Endothelial cell (in vitro differentiated cells): Measurements from ENCODE around the gene SFMBT2. TPM values are rescaled to one million over a fixed set of nuclear protein-coding genes. Genes with fewer than 3 reads are reported as not detected.

ENCODE experiments used
- DNase-seq: peaks from one replicate; pipeline ENCODE4 v3.0.0; 2021; ENCODE audit warnings: low spot score
- H3K27ac Mint-ChIP-seq: one replicate; pipeline ENCODE4 v1.8.0; 2021; ENCODE audit warnings: mixed read lengths, inconsistent platforms; ENCODE audit not compliant: unreplicated experiment
- H3K27me3 Mint-ChIP-seq: one replicate; pipeline ENCODE4 v1.8.0; 2021; ENCODE audit warnings: mild to moderate bottlenecking, moderate library complexity, mixed read lengths, inconsistent platforms; ENCODE audit not compliant: unreplicated experiment
- H3K36me3 Mint-ChIP-seq: one replicate; pipeline ENCODE4 v1.8.0; 2021; ENCODE audit warnings: mild to moderate bottlenecking, low read depth, mixed read lengths, inconsistent platforms; ENCODE audit not compliant: unreplicated experiment
- H3K4me1 Mint-ChIP-seq: one replicate; pipeline ENCODE4 v1.8.0; 2021; ENCODE audit warnings: mild to moderate bottlenecking, mixed read lengths, inconsistent platforms; ENCODE audit not compliant: unreplicated experiment
- H3K4me3 Mint-ChIP-seq: one replicate; pipeline ENCODE4 v1.8.0; 2021; ENCODE audit warnings: mild to moderate bottlenecking, mixed read lengths, inconsistent platforms; ENCODE audit not compliant: unreplicated experiment
- H3K9me3 Mint-ChIP-seq: one replicate; pipeline ENCODE4 v1.8.0; 2021; ENCODE audit warnings: mixed read lengths, inconsistent platforms; ENCODE audit not compliant: unreplicated experiment
- total RNA-seq: library from RNA; stranded (reverse); fragmentation: NEBNext Ultra II Directional; extraction: Animal tissue kit (Norgen Biotek cat#: 25700); gene quantifications from one replicate; pipeline ENCODE4 v1.2.1, GENCODE V29; 2021; ENCODE audit not compliant: unreplicated experiment
- TF ChIP-seq, protein P1 (sequence below): fragments of 200-600 bp; sonication (generic); IDR thresholded peaks from one replicate; pipeline ENCODE4 v1.5.0; 2021; ENCODE audit warnings: antibody characterized with exemption; ENCODE audit not compliant: unreplicated experiment

The SFMBT2 gene
- total RNA-seq, 1 donor from 2014 or later: 16.0 TPM

DNA sequence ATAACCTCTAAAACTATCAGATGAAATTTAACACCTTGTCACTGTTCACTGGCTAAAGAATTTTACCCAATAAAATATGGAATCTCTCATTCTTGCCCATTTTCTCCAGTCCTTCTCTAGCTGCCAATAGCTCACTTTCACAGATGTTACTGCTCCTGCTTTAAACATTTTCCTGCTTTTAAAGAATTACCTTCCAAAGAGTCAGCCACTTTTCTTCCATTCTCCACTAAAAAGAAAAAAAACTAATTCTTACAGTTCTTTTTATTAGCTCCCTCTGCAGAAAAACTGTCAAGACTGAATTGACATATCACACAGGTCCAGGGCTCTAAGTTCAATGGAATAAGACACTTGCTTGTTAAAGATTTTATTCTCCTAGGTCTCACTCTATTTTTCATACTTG is 114.8 kb downstream of the SFMBT2 start:
- no peak overlapping the region for H3K27ac Mint-ChIP-seq
- TF ChIP-seq, protein P1, sequence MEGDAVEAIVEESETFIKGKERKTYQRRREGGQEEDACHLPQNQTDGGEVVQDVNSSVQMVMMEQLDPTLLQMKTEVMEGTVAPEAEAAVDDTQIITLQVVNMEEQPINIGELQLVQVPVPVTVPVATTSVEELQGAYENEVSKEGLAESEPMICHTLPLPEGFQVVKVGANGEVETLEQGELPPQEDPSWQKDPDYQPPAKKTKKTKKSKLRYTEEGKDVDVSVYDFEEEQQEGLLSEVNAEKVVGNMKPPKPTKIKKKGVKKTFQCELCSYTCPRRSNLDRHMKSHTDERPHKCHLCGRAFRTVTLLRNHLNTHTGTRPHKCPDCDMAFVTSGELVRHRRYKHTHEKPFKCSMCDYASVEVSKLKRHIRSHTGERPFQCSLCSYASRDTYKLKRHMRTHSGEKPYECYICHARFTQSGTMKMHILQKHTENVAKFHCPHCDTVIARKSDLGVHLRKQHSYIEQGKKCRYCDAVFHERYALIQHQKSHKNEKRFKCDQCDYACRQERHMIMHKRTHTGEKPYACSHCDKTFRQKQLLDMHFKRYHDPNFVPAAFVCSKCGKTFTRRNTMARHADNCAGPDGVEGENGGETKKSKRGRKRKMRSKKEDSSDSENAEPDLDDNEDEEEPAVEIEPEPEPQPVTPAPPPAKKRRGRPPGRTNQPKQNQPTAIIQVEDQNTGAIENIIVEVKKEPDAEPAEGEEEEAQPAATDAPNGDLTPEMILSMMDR: no peak
- peaks cover 14% of the 10 kb centered on the region for H3K4me1 Mint-ChIP-seq
- H3K4me3 Mint-ChIP-seq: no peak overlapping the region
- H3K27me3 Mint-ChIP-seq: peaks cover 2% of the 10 kb centered on the region
- H3K36me3 Mint-ChIP-seq: peaks cover 15% of the 10 kb centered on the region
- no peak for DNase-seq
- no peaks in the 10 kb centered on the region for H3K9me3 Mint-ChIP-seq

DNA sequence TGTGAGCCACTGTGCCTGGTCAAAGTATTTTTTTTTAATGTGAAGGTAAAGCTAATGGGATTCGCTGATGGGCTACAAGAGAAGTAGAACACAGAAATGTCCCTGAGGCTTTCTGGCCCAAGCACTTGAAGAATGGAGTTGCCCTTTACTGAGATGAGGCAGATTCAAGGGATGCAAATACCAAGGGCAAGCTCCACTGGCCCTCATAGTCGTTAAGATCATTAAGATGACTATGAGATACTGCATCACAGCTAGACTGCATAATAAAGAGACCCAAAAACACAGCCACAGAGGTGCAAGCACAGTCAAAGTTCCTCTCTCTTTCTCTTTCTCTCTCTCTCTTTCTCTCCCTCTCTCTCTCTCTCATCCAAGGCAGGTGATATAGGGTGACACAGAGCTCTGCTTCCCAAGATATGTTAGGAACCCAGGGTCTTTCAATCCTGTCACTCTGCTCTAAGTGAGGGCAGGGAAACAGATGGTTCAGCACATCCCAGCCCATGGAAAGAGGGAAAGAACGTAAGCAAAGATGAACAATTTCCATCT is 117.4 kb downstream of the SFMBT2 start:
- Mint-ChIP-seq H3K27ac (no peak overlapping the region), H3K27me3 (no peaks in the 10 kb centered on the region), H3K36me3 (peaks cover 15% of the 10 kb centered on the region), H3K4me3 (no peak overlapping the region), H3K4me1 (peaks cover 14% of the 10 kb centered on the region), H3K9me3 (no peaks in the 10 kb centered on the region)
- TF ChIP-seq, protein P1: no peak
- no peak for DNase-seq

DNA sequence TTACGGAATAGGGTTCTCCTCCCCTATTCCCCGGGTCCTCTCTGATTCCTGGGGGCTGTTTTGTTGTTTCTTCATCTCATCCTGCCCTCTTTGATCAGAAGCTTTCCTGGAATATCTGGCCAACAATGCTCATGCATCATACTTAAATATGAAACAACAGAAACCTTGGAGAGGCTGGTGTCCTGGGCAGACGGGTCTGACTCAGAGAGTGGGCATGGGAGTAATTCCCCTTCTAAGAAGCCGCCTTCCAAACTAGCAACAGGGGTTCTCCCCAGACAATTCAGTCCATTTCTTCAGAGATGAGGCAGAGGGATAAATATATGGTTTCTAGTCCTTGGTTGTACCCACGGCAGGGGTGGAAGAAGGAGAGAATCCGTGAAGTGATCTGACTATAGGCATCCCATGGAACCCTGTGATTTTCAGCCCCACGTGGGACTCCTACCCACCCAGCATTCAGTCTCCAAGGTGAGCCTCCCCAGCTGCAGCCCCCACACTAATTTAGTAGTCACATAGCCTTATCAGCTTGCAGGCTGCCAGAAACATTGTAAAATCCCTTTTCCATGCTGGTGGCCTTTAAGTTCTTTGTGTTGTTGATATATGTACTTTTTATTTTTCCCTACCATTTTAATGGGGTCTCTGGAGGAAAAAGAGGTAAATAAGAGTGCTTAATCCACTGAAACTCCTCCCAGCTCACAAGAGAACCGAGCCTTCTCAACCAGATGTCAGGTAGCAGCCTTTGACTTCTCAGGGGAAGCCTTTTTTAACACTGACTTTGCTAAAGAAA is 119.2 kb downstream of the SFMBT2 start:
- Mint-ChIP-seq H3K27me3 (no peaks in the 10 kb centered on the region), H3K27ac (no peak overlapping the region), H3K9me3 (no peaks in the 10 kb centered on the region), H3K4me1 (peaks cover 14% of the 10 kb centered on the region), H3K36me3 (peaks cover 10% of the 10 kb centered on the region), H3K4me3 (no peak overlapping the region)
- TF ChIP-seq, protein P1: no peak
- DNase-seq: no peak

DNA sequence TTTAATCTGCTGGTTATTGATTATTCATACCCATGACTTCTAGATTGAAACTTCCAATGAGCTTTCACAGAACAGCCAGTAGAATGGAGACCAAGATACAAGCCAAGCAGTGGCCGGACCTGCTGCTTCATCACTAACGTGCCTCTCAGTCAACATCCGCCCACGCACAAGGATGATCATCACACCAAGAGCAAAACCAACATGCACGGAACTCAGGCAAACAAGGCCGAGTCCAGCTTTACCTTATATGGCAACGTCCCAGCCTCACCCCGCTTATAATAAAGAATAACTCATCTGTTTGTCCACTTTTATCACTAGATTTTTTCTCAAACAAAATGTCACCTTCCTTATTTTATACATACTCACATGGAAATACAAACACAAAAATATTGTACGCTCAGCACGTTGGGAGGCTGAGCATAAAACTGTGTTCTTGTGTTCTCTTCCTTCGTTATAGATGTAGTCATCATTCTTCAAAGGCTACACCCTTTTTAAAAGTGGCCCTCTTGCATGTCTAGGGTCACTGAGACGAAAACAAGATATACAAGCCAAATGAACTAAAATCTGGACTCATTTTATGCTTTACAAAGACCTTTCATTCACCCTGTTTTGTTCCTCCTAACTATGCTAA is 122.7 kb downstream of the SFMBT2 start:
- Mint-ChIP-seq H3K36me3 (peaks cover 7% of the 10 kb centered on the region), H3K27ac (no peak overlapping the region), H3K4me3 (no peak overlapping the region), H3K9me3 (no peaks in the 10 kb centered on the region), H3K27me3 (peaks cover 2% of the 10 kb centered on the region), H3K4me1 (peaks cover 2% of the 10 kb centered on the region)
- DNase-seq: no peak
- TF ChIP-seq, protein P1: no peak

DNA sequence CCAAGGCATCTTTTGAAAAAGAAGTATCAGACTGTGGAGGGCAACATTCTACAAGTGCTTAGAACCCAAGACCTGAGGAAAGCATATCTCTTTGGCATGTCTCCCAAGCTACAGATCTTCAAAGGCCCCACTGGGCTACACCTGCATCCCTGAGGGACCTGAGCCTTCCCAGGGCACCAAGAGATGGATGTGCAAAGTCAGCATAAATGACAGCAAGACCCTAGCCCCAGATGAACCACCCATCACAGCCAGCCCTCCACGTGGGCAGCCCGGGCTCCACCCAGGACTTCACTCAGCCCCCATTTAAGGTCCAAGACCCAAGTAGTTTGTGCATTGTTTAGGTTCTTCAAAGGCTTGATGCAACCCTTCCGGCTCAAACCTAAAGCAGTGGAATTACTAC is 123.5 kb downstream of the SFMBT2 start:
- peaks cover 8% of the 10 kb centered on the region for H3K36me3 Mint-ChIP-seq
- H3K27me3 Mint-ChIP-seq: peaks cover 2% of the 10 kb centered on the region
- H3K9me3 Mint-ChIP-seq: no peaks in the 10 kb centered on the region
- DNase-seq: no peak
- peaks cover 3% of the 10 kb centered on the region for H3K4me1 Mint-ChIP-seq
- TF ChIP-seq, protein P1: no peak
- no peak overlapping the region for H3K27ac Mint-ChIP-seq
- no peak overlapping the region for H3K4me3 Mint-ChIP-seq
